ENCODE measurements around the gene TMEM198.
A peak's percentile ranks its signal among the peaks of the same experiment; 100 is the strongest.

Gene TMEM198

GRCh38 chr2:219543596-219544358 is at the start of gene TMEM198, which contains the start of gene CHPF:
TSS of gene TMEM198 (plus strand) at chr2:219544028. CDS start at chr2:219544728, 700 bp downstream.
TSS of gene CHPF (minus strand) at chr2:219543809. CDS start at chr2:219543538, 271 bp downstream.
- DNase-seq (ENCODE audit: low read depth in 2 of 3, low spot score in 1 of 3), result peak; percentile 89 to 92 (median 91)

GRCh38 chr2:219494952-219495530 is 48.8 kb upstream of the TMEM198 start:
- no peak for DNase-seq (ENCODE audit: low read depth in 2 of 3, low spot score in 1 of 3)

- DNase-seq (ENCODE audit: low read depth in 2 of 3, low spot score in 1 of 3), result peak; percentile 28 to 57 (median 44)
Measured at GRCh38 chr2:219495531-219496122, 48.2 kb upstream of the TMEM198 start.

- DNase-seq (ENCODE audit: low read depth in 2 of 3, low spot score in 1 of 3), result no peak
Measured at GRCh38 chr2:219496247-219496824, 47.5 kb upstream of the TMEM198 start.

GRCh38 chr2:219496825-219497494 is 46.9 kb upstream of the TMEM198 start:
- DNase-seq (ENCODE audit: low read depth in 2 of 3, low spot score in 1 of 3), result no peak

GRCh38 chr2:219497495-219498279 is 46.1 kb upstream of the TMEM198 start:
- DNase-seq (ENCODE audit: low read depth in 2 of 3, low spot score in 1 of 3), result peak in 1 of 3 donors; percentile 29

- DNase-seq (ENCODE audit: low read depth in 2 of 3, low spot score in 1 of 3), result peak; percentile 88 to 92 (median 90)
Measured at GRCh38 chr2:219498280-219499057, 45.4 kb upstream of the TMEM198 start, which contains the start of gene GMPPA. TSS of gene GMPPA (plus strand) at chr2:219498891. CDS start at chr2:219499976, 1,085 bp downstream.

GRCh38 chr2:219499058-219499307 is 44.8 kb upstream of the TMEM198 start:
- no peak for DNase-seq (ENCODE audit: low read depth in 2 of 3, low spot score in 1 of 3)

GRCh38 chr2:219499555-219499954 is 44.3 kb upstream of the TMEM198 start:
- no peak for DNase-seq (ENCODE audit: low read depth in 2 of 3, low spot score in 1 of 3)

GRCh38 chr2:219500135-219500534 is 43.7 kb upstream of the TMEM198 start:
- DNase-seq (ENCODE audit: low read depth in 2 of 3, low spot score in 1 of 3), result no peak

- no peak for DNase-seq (ENCODE audit: low read depth in 2 of 3, low spot score in 1 of 3)
Measured at GRCh38 chr2:219501849-219502248, 42.0 kb upstream of the TMEM198 start.

- no peak for DNase-seq (ENCODE audit: low read depth in 2 of 3, low spot score in 1 of 3)
Measured at GRCh38 chr2:219502618-219503017, 41.2 kb upstream of the TMEM198 start.

- DNase-seq (ENCODE audit: low read depth in 2 of 3, low spot score in 1 of 3), result no peak
Measured at GRCh38 chr2:219505585-219505984, 38.2 kb upstream of the TMEM198 start.

GRCh38 chr2:219506153-219506801 is 37.6 kb upstream of the TMEM198 start:
- DNase-seq (ENCODE audit: low read depth in 2 of 3, low spot score in 1 of 3), result no peak

- no peak for DNase-seq (ENCODE audit: low read depth in 2 of 3, low spot score in 1 of 3)
Measured at GRCh38 chr2:219506802-219507526, 36.9 kb upstream of the TMEM198 start.

GRCh38 chr2:219507581-219508443 is 36.0 kb upstream of the TMEM198 start:
- DNase-seq (ENCODE audit: low read depth in 2 of 3, low spot score in 1 of 3), result no peak

- DNase-seq (ENCODE audit: low read depth in 2 of 3, low spot score in 1 of 3), result no peak
Measured at GRCh38 chr2:219508444-219508734, 35.4 kb upstream of the TMEM198 start.

All from stimulated activated CD4-positive, alpha-beta T cell treated with anti-CD3 and anti-CD28 coated beads, Interleukin-12 subunit alpha, Interleukin-12 subunit beta, amount 100 ng/mL, for 48 hours (primary cell).